Stimulated activated CD8-positive, alpha-beta memory T cell treated with anti-CD3 and anti-CD28 coated beads, Interleukin-12 subunit alpha, Interleukin-12 subunit beta, amount 100 ng/mL, for 4 hours (primary cell): ENCODE data around the gene GGNBP2.
"Not testable (repeated sequence)": the region's sequence is repeated elsewhere in the genome, so short reads cannot be mapped to it uniquely, and the experiment has no call there.

Experiments
- DNase-seq: peaks from one replicate; pipeline ENCODE4 v3.0.0-alpha.2; 2020; ENCODE audit warnings: low read depth

GGNBP2 gene

GRCh38 chr17:36544307-36545076, at the start of gene GGNBP2:
TSS of gene GGNBP2 (plus strand) at chr17:36544919. CDS start at chr17:36545725, 806 bp downstream.
- DNase-seq = peak; percentile 82

- no peak for DNase-seq
Observed at GRCh38 chr17:36495076-36495578, 49.6 kb upstream of the GGNBP2 start.

GRCh38 chr17:36496018-36496789, 48.5 kb upstream of the GGNBP2 start:
- no peak for DNase-seq

GRCh38 chr17:36498155-36498554, 46.6 kb upstream of the GGNBP2 start:
- no peak for DNase-seq

- no peak for DNase-seq
Observed at GRCh38 chr17:36498560-36499300, 46.0 kb upstream of the GGNBP2 start.

GRCh38 chr17:36500745-36501225, 43.9 kb upstream of the GGNBP2 start:
- no peak for DNase-seq

- DNase-seq = no peak
Observed at GRCh38 chr17:36501351-36501750, 43.4 kb upstream of the GGNBP2 start.

- no peak for DNase-seq
Observed at GRCh38 chr17:36501963-36502362, 42.8 kb upstream of the GGNBP2 start.

- no peak for DNase-seq
Observed at GRCh38 chr17:36503456-36504155, 41.1 kb upstream of the GGNBP2 start.

GRCh38 chr17:36504156-36504545, 40.6 kb upstream of the GGNBP2 start:
- DNase-seq = no peak

- DNase-seq = no peak
Observed at GRCh38 chr17:36505171-36505570, 39.5 kb upstream of the GGNBP2 start.

- no peak for DNase-seq
Observed at GRCh38 chr17:36506249-36506826, 38.4 kb upstream of the GGNBP2 start.

GRCh38 chr17:36506831-36507230, 37.9 kb upstream of the GGNBP2 start:
- DNase-seq = no peak

- no peak for DNase-seq
Observed at GRCh38 chr17:36507266-36507665, 37.5 kb upstream of the GGNBP2 start.

- DNase-seq = not testable (repeated sequence)
Observed at GRCh38 chr17:36508439-36508838, 36.3 kb upstream of the GGNBP2 start.

- DNase-seq = no peak
Observed at GRCh38 chr17:36509272-36509985, 35.3 kb upstream of the GGNBP2 start.

GRCh38 chr17:36510636-36511035, 34.1 kb upstream of the GGNBP2 start:
- no peak for DNase-seq

GRCh38 chr17:36511216-36511615, 33.5 kb upstream of the GGNBP2 start:
- DNase-seq = no peak

GRCh38 chr17:36512641-36513040, 32.1 kb upstream of the GGNBP2 start:
- DNase-seq = no peak

- no peak for DNase-seq
Observed at GRCh38 chr17:36514856-36515255, 29.9 kb upstream of the GGNBP2 start.

- no peak for DNase-seq
Observed at GRCh38 chr17:36515837-36516236, 28.9 kb upstream of the GGNBP2 start.
